ENCODE results near the gene PLEKHA8.

Gene PLEKHA8

GRCh38 chr7:30102281-30102680, 74.1 kb downstream of the PLEKHA8 start:
- no peak for DNase-seq (ENCODE audit: low read depth, low spot score)

GRCh38 chr7:30104157-30104556, 75.9 kb downstream of the PLEKHA8 start:
- no peak for DNase-seq (ENCODE audit: low read depth, low spot score)

- DNase-seq (ENCODE audit: low read depth, low spot score): no peak
These were observed 84.0 kb downstream of the PLEKHA8 start for GRCh38 chr7:30112103-30112713.

- no peak for DNase-seq (ENCODE audit: low read depth, low spot score)
These were observed 84.9 kb downstream of the PLEKHA8 start for GRCh38 chr7:30113144-30113543.

GRCh38 chr7:30114536-30115238, 86.5 kb downstream of the PLEKHA8 start:
- no peak for DNase-seq (ENCODE audit: low read depth, low spot score)

GRCh38 chr7:30115709-30116297, 87.6 kb downstream of the PLEKHA8 start:
- DNase-seq (ENCODE audit: low read depth, low spot score): no peak

- no peak for DNase-seq (ENCODE audit: low read depth, low spot score)
These were observed 88.6 kb downstream of the PLEKHA8 start for GRCh38 chr7:30116771-30117170.

GRCh38 chr7:30117896-30118295, 89.7 kb downstream of the PLEKHA8 start:
- DNase-seq (ENCODE audit: low read depth, low spot score): no peak

- DNase-seq (ENCODE audit: low read depth, low spot score): no peak
These were observed 91.8 kb downstream of the PLEKHA8 start for GRCh38 chr7:30119890-30120577.

GRCh38 chr7:30133736-30134610, 105.8 kb downstream of the PLEKHA8 start:
- no peak for DNase-seq (ENCODE audit: low read depth, low spot score)

- peak; percentile 57 for DNase-seq (ENCODE audit: low read depth, low spot score)
These were observed 106.5 kb downstream of the PLEKHA8 start, which contains the start of gene MTURN for GRCh38 chr7:30134611-30135300. TSS of gene MTURN (plus strand) at chr7:30134986. CDS start at chr7:30135137, 151 bp downstream.

GRCh38 chr7:30135301-30136116, 107.3 kb downstream of the PLEKHA8 start:
- peak; percentile 23 for DNase-seq (ENCODE audit: low read depth, low spot score)

- DNase-seq (ENCODE audit: low read depth, low spot score): no peak
These were observed 108.0 kb downstream of the PLEKHA8 start for GRCh38 chr7:30136117-30136731.

- DNase-seq (ENCODE audit: low read depth, low spot score): no peak
These were observed 108.7 kb downstream of the PLEKHA8 start for GRCh38 chr7:30136743-30137485.

GRCh38 chr7:30139836-30140384, 111.7 kb downstream of the PLEKHA8 start:
- DNase-seq (ENCODE audit: low read depth, low spot score): no peak

GRCh38 chr7:30140456-30140855, 112.2 kb downstream of the PLEKHA8 start:
- DNase-seq (ENCODE audit: low read depth, low spot score): no peak

GRCh38 chr7:30142710-30143109, 114.5 kb downstream of the PLEKHA8 start:
- no peak for DNase-seq (ENCODE audit: low read depth, low spot score)

GRCh38 chr7:30143748-30144251, 115.6 kb downstream of the PLEKHA8 start:
- DNase-seq (ENCODE audit: low read depth, low spot score): no peak

Measured in activated naive CD8-positive, alpha-beta T cell treated with anti-CD3 and anti-CD28 coated beads, Interleukin-2, amount 50 U/mL, for 16 hours (primary cell).